GM19043 (cell line): Measurements from ENCODE around the gene TMEM109.

Experiments used
- ATAC-seq: cut with Tn5 transposase; IDR thresholded peaks from one replicate; pipeline ENCODE4 v1.9.1; 2021; ENCODE audit warnings: low read depth; ENCODE audit not compliant: unreplicated experiment

TMEM109 gene

DNA sequence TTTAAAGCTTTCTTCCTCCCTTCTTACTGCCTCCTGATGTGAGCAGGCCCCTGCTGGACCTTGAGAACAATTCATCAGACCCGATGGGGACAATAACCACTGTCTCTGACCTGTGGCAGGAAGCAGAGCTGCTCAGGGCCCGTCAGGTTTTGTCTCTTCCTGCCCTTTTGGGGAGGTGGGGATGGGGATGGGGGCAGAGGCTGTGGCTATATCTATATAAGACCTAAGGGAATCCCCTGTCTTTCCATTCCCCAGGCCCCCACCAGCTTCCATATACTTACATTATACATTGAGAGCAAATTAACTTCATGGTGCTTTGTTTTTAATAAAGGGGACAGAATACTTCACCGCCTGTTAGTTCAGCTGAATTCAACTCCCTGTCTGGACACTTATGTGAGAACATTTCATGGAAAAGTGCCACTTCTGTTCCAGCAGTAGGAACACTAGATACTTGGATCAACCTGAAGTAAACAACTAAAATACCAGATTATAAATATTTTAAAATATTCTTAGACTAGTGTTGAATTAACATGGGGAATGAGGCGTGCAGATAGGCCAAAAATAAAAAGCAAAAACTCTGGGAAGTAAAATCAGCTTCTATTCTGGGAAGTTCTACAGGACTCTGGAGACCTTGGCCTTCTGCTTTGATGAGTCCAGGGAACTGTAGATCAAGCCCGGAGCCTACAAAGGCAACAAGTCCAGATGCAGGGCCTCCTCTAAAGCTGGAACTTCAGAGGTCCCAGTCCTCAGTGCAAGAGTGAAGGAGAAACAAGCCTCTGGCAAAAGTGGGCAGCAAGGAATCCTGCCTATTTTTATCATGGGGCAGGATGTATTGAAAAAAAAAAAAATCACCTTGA lies 35.5 kb upstream of the TMEM109 start:
- no peak for ATAC-seq

DNA sequence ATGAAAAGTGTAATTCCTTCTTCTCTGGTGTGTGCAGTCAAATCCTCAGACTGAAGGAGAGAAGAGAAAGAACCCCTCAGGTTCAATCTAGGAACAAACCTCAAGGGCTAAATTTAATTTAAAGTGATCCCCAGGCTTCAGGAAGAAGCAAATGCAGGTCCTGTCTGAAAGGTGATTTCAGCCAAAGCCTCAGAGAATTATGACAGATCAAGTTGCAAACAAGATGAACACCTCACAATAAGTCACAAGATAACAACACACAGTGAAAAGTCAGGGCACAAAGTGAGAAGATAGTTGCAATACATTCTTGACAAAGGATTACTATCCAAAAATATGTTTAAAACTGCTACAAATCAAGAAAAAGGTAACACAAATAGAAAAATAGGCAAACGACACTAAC lies 34.9 kb upstream of the TMEM109 start:
- no peak for ATAC-seq

DNA sequence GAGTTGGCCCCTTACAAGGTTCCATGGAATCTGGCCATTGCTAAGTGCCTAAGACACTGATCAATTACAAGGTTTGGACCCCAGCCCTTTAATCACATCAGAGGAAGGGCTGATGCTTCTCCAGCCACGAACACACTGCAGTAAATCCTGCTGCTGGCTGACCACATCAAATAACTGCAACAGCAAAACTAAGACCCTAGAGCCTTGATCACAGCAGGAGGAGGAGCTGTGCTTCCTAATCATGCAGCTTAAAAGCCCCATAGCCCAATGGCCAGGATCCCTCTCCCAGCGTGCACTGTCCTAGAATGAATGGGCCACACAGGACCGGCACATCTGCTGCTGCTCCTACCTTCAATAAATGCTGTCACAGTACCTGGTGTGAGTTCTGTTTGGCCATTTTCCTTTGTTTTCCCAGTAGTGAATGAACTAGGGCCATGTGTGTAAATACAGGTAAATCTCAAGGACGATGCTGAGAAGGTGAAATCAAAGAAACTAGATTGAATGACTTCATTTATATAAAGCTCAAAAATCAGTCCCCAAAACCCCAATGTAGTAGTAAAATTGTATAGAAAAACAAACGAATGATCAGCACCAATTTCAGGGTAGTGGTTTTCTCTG lies 33.9 kb upstream of the TMEM109 start:
- ATAC-seq: no peak

DNA sequence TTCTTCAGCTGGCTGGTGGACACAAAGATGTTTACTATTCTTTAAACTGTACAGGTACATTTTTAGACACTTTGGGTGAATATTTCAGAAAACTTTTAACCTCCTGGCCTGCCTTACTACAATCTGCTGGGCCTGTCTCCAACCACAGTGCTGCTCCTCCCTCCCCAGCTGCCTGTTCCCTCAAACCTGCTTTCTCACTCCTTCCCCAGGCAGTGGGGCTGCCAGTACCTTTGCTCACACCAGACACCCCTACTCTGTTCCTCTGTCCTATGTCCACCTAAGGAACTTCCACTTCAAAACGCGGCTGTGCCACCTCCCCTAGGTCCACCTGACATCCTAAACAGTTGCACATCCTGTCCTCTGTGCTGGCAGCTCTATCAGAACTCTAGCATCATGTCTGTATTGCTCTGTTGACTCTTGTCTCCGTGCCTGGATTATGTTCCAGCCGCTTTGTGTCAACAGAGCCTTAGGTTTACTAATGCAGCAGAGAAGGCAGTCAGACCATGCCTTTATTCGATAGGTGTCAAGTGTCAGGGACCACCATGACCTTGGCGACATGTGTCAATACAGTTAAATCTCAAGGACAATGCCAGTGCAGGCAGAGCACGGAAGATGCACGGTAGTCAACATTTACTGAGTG lies 33.2 kb upstream of the TMEM109 start:
- no peak for ATAC-seq

DNA sequence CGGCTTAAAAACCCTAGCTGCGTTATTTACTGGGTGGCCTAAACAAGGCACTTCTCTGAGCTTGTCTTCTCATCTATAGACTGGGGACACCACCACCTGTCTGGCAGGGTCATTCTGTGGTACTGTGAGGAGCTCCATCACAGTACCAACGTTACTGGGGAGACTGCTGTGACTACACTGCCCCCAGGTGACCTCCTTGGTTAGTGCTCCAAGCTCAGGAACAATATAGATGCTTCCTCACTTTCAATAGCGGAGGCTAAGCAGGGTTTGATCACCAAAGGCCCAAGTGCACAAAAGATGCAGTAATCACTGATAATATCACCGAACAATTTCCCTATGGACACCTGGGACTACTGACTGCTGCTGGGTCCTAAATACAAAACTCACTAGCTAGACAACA lies 26.4 kb upstream of the TMEM109 start:
- no peak for ATAC-seq

DNA sequence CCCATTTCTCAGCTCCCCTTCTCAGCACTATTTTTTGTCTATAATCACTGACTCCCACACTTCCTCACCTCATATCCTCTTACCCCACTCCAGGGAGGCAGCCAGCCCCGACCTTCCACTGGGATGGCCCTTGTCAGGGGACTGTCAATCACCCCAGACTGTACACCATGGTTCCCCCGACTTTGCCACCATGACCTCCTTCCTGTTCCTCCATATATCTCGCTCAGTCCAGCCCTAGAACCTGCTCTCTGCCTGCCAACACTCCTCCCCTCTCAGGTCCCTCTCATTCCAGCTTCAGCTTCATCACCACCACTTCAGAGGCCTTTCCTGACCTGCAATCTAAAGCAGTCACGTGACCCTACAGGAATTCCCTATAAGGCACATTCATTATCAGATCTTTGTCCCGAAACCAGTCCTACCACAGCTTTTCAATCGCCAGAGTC lies 24.1 kb upstream of the TMEM109 start:
- no peak for ATAC-seq

DNA sequence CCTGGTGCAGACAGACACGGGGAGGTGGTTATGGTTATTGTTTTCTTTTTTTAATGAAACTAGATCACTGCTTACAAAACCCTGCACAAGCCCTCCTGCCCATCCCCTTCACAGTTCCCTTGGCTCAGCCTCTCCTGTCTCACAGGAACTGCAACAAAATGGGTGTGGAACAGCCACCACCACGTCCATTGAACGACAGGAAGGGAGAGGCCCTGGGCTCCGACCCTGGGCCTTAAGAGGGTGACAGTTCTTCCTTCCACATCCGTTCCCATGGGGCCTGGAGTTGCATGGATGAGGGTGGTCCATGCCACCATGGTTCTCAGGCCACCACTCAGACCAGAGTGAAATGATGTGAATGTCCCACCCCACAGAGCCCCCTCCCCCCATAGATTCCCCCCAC lies 23.3 kb upstream of the TMEM109 start:
- no peak for ATAC-seq

DNA sequence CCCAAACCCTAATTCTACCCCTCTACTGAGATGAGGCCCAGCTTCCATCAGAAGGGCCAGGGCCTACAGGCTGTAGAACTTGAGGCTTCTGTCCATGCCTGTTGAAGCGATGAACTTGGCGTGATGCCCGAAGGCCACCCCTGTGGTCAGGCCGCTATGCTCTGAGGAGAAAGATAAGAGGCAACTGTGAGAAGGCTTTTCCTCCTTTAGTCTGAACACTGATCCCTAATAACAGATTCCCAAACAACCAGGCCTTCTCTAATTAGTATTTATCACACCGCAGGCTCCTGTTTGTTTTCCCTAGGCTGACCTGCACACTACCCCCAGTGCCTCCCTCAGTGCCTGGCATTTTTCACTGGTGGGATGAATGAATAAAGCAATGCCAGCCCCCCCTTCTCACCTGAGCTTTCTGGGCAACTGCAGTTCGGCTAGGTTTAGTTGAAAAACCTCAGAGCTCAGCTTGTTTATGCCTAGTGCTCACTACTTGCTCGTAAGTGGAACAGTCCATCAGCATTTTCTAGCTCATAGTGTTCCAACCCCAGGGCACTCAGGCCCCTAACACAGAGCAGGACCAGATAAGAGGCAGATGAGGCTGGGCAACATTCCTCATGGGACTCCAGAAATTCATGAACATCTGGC lies 22.7 kb upstream of the TMEM109 start:
- no peak for ATAC-seq

DNA sequence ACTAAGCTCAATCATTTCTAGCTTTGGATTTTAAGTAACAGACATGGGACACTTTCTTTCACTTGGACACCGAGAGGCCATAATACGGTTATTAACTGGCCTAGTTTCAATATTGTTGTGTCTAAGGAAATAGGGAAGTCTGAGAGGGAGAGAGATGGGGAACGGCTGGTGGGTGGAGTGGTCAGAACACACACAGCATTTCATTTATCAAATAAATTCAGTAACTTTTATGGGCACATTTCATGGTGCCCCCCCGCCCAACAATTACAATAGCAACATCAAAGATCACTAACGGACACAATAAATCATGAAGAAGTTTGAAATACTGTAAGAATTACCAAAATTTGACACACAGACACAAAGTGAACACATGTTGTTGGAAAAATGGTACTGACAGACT lies 18.3 kb upstream of the TMEM109 start:
- ATAC-seq: no peak

DNA sequence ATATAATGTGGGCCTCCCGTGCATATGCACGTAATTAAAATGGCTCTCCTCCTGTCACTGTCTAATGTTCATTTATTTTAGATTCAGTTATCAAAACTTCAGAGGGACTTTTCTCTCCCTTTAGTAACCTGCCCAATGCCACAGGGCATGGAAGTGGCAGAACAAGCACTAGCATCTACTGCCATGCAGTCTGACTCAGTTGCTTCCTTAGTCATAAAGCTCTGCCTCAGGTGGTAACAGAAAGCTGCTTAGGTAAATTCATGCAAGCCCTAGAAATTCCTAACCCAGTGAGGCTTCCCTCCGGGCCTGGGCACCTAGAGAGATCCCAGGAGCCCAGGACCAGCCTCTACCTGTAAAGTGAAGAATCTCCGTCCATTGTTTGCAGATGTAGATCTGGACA lies 16.5 kb upstream of the TMEM109 start:
- ATAC-seq: no peak

DNA sequence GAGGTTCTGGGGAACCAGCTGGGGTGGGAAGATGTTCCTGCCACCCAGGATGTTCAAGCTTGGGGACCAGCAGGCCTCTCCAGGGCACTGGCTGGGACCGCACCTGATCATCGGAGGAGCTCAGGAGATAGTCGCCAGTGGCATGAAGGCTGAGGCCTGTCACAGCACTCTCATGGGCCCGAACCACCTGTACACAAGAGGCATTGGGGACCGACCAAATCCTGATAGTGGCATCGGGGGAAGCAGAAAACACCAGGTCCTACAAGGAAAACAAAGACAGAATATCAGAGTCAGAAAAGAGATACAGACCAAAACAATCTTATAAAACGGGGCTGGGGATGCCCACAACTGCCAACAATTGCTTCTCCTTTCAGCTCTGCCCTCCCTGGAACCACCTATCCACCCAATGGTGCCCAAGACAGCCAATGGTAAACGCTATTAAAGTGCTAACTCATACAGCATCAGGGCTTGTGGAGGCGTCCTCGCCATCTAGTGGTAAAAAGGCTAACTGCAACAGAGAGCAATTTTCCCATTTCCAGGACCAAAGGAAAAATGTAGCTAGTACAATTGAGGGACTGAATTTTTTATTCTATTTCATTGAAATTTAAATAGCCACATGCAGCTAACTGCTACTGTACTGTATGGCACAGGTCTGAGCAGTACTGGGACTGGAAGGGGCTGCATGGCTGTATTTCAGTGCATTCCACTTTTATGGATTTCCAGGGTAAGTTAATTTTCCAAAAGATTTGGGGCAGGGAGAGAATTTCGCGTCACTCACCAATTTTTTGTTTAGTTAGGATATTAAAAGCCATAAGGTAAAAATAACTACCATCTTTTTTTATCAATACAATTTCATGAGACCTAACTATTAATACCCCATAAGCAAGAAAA lies 14.7 kb upstream of the TMEM109 start:
- ATAC-seq: no peak

DNA sequence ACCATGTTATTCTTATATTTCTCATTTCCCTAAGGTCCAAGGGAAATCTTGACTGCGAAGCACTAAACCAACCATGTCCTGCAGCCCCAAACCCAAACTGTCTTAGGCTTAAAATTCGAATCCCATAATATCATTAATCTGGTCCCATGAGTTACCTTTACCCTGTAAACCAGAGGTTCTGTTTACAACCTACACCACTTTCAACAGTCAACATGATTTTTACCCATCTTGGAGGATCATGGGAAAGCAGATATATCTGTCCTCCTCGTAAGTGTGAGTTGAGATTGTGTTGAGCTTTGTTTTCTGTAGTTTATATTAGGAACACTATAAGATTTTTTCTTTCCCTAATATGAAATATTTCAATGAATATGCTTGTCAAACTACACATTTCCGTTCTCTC lies 14.0 kb upstream of the TMEM109 start:
- no peak for ATAC-seq

DNA sequence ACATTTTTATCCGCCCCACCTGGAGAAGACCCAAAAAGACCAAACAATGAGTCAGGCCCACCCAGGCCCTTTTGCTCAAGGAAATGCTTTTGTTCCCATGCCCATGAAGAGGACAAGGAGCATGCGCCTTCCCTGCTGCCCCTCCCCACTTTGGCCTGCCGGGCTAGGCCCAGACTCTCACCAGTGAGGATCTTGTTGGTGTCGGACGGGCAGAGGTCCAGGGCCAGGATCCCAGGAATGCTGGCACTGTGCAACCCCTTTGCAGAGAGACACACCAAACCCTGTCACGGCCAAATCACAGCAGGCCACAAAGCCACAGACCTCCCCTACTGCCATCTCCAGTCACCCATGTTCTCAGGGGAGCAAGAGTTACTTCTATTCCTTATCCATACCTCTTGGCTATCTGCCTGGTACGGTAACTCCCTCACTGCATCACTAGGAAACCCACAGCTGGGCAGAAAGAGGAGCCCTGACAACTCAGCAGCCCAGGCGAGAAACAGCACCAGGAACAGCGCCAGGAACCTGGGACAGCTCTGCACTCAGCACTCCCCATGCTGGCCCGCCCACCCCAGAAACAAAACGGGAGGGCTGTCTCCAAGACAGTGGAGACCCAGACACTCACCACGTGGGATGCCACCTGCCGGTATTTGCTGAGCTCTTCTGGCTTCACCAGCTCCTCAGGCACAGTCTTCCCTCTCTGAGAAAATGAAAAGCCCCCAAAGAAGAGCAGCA lies 13.1 kb upstream of the TMEM109 start:
- ATAC-seq: no peak

DNA sequence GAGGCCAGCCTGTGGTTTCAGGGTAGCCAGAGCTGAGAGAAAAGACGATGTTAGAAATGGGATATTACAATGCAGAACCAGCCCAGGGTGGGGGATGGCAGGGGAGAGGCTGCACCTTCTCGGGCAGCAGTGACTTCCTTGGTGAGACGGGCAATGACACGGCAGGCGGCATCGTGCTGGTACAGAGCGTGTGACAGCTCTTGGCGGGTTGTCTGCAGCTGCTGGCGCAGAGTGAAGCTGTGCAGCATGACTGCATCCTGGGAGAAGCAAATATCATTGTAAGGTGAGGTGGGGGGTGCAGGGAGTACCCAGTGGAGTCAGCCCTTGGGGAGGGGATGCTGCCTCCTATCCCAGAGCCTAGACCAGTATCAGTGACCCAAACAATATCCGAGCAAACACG lies 11.3 kb upstream of the TMEM109 start:
- no peak for ATAC-seq

DNA sequence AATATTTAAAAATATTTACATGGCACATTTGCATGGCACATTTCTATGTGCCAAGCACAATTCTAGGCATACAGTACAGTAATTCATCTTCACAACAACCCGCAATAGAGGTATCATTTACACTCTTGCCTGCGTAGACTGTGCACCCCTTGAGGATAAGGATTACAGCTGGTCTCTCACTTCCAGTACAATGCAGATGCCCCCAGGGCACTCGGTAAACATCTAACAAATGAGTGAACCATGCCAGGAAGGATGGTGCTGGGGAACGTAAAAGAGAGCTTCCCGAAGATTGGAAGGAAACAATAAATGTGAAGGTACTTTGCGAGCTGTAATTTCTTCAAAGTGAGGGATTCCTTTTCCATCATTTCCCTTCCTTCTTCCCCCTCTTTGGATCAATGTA lies 8.9 kb upstream of the TMEM109 start:
- ATAC-seq: no peak

DNA sequence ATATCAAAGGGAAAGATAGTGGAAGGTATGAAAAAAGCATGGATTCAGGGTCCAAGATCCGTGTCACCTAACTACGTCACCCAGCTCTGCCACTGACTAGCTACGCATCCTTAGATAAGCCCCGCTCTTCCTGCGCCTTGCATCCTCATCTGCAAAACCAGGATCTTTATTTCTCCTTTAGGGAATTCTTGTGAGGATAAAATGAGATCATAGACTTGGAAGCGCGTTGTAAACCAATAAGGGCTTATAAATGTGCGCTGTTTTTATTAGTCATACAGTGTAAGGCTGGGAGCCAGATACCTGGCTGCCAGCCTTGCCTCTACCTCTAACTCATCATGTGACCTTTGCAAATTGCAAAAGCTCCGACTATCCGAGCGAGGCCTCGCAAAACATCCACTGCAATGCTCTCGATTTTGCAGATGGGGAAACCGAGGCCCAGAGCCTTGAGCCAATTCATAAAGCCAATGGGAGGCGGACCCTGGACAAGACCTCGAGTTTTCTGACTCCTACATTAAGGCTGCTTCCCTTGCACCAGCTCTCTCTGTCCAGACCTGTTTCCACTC lies 8.3 kb upstream of the TMEM109 start:
- ATAC-seq: no peak

DNA sequence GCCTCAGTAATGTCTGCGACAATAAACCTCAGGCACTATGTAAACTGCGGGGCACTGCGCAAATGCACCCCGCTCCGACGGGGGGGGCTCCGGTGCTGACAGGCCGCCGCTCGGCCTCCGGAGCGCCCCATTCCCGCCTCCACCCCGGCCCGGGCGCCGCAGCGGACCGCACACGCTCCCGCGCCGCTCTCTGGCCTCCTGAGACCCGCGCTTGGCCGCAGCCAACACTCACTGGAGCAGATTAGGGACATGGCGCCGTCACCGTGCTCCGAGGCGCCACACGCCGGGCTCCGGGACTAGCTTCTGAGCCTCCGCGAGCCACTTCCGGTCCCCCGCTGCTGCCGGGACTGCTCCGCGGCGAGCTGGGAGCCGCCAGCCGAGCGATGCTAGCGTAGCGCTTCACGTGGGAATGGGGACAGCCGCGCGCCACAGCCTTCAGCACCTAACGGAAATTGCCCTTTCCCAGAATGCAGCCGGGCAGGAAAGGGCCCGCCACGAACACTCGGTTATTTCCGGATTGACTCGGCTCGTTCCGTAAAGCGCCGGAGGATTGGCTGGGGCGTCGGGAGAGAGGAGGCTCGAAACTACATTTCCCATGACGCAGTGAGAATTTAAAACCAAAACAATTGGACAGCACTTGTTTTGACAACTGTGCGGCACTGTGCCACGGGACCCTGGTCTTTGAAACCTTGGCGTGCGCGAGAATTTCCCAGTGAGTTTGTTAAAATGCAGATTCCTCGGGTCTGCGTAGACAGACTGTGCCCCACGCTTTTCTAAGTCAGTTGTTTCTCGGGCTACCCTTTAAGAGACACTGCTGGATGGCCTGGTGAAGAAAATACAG lies 7.6 kb upstream of the TMEM109 start, which contains the start of gene PRPF19:
TSS of gene PRPF19 (minus strand) at position 454 of the 841 bp plus-strand sequence. CDS start at position 251, 203 bp downstream.
- peak; percentile 73 for ATAC-seq

DNA sequence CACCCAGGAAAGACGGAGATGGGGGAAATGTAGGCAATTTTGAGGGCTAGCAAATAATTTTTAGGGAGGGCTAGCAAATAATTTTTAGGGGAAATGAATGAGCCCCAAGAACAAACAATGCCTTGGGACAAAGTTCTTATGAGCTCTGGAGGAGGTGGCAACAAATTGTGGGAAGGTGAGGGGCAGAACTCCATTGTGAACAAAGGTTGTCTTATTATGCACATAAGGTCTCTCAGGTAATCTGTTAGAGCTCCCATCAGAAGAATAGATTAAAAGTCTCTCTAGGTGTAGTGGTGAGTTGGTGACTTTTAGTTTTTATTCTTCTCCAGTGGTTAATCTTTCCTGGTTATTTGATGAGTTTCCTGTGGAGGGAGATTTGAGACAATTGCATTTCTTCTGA lies 5.2 kb upstream of the TMEM109 start:
- ATAC-seq: no peak
